HCEC 1CT (cell line): ENCODE results near the gene DCUN1D2.
A peak's percentile ranks its signal among the peaks of the same experiment; 100 is the strongest.

ENCODE experiments used
- DNase-seq: peaks from one replicate; pipeline ENCODE4 v3.0.0-alpha.2; 2017

DCUN1D2 gene

DNA sequence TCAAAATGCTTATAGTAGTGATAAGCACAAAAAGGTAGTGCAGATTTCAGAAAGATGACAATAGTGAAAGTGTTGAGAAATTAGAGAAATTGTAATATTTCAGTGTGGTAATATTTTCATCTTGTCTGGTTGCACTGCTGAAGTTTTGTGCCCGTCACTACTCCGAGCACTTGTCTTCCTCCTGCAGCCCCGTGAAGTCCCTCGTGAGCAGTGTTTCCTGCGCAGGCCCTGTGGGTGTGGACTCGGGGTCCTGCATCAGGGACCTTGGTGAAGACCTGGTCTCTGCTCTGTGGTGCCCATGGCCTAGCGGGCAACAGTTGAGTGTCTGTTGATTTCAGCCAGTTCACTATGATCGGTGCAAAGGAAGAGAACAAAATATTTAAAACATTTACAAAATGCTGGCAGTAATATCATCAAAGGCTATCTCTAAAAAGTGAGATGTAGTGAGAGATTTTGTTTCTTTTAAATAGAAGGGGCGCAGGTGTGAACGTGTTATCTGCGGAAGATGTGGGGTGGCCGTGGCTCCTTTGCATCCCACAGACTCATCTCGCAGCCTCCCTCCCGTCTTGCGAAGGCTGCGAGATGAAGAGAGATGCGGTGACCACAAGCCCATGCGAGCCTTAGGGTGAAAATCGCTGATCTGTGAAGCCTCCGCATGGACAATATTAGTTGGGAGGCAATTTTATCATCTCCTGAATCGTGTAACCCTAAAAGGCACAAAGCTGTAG lies 27.7 kb upstream of the DCUN1D2 start:
- no peak for DNase-seq

- no peak for DNase-seq
Observed at GRCh38 chr13:113514847-113515246, 24.3 kb upstream of the DCUN1D2 start.

DNA sequence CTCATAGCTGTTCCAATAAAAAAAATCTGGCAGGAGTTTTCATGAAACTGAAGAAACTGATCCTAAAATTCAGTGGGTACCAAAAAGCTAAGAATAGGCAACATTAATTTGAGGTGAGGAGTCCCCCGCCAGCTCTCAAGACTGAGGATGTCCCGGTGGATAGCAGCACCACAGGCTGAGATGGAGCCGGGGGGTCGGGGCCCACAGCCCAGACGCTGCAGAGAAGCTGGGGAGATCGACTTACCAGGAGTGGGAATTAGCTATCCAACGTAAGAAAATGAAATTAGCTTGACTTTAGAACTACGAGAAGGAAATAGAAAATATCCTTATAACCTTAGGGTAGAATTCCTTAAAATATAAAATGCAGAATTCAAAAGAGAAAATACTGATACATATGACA lies 23.2 kb upstream of the DCUN1D2 start:
- DNase-seq = no peak

DNA sequence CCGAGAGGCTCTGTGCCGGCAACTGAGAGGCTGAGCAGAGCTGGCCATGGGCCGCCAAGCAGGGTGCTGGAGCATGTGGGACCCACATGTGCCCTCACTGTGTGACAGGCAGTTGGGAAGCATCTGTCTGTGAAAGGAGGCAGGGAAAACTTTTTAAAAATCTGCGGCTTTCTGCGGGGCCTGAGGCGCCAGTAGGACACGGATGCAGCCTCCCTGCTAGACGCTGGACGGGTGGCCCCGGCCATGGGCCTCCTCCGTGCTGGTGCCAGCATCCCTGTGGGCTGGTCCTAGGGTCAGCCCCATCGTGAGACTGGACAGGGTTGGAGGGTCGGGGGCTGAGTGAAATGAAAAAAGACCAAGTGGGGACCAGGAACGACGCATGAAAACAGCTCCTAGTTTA lies 20.9 kb upstream of the DCUN1D2 start:
- no peak for DNase-seq

DNA sequence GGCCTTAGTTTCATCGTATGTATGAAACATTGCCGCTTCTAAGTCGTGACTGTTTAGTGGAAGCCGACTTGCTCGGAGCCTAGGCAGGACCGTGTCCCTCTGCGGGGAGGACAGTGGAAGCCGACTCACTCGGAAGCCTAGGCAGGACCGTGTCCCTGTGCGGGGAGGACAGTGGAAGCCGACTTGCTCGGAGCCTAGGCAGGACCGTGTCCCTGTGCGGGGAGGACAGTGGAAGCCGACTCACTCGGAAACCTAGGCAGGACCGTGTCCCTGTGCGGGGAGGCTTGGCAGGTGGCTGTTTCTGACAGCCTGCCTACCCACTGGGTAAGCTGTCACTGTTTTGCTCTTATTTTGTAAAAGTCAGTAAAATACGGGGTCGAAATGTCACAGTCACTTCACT lies 20.4 kb upstream of the DCUN1D2 start:
- no peak for DNase-seq

- no peak for DNase-seq
Observed at GRCh38 chr13:113509989-113510388, 19.5 kb upstream of the DCUN1D2 start.

DNA sequence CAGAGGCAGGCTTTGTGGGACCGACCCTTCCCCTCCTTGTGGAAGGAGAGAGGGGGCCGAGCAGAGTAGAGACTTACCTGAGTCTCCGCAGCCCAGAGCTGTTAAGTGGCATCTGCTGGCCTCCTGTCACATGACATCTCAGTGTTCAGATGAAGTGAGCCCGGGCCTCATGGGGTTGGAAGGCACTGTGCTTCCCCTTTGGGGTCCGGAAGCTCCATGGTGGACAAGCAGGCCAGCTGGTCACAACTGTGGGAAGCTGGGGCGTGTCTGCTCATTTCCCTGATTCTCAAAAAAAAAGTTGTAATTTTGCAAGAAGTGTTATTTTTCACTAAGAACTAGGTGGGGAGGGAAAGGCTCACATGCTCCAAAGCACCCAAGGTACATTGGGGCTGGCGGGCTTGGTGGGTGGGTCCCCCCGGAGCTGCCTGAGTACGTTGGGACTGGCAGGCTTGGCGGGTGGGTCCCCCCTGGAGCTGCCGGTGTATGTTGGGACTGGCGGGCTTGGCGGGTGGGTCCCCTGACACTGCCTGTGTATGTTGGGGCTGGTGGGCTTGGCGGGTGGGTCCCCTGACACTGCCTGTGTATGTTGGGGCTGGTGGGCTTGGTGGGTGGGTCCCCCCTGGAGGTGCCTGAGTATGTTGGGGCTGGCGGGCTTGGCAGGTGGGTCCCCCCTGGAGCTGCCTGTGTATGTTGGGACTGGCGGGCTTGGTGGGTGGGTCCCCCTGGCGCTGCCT lies 18.2 kb upstream of the DCUN1D2 start:
- no peak for DNase-seq

DNA sequence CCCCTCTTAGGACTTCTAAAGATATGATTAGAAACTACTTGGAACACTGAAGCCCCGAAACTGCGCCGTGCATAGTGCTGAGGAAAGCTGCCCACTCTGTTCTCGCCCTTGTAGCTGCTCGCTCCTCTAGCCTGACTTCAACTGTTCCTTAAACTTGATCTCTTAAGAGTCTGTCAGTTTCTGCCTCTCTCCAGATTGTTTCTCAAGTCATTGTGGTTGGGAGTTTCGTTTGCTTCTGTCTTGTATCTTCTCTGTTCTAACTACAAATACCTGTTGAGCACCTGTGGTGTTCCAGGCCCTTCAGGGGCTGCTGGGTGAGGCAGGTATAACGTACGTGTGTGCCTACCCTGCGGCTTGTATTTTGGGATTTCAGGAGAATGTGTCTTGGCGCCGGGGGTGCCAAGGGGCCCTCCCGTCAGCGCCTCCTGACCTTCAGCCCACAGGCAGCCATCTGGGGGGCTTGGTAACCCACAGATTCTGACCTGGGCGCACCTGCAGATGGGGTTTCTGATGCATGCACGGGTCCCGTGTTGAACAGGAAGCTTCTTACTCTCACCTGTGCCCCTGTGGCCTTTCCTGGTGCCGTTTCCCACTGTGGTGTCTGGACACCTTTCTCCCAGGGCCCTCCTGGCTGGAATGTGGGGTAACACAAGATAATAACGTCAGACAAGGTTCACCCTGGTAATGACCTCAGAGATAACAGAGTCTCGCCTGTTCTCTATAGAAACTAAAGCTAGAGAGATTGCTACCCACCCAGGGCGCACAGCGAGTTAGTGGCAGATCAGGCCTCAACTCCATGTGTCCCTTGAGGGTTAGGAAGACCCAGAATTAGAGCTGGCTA lies 17.2 kb upstream of the DCUN1D2 start:
- DNase-seq = no peak

DNA sequence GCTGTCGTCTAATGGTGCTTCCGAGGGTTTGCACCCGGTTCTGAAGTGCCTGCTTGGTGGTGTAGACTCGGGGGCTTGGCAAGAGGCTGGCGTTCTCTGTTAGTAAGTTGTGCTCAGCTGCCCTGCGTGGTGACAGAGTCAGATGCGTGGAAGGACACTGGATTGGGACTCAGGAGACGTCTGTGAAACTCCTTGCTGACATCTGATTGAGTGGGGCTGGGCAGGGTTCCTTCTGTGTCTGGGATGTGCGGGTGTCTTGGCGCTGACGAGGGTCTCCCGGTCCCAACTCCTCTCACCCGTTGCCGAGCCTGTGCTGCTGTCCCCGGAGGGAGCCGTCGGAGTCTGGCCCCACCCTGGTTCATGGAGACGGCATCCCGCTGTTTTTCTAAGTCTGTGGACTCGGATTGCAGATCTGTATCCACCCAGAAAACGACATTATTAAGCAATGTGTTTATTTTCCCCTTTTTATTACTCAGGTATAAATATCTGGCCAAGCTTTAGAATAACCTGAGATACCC lies 16.4 kb upstream of the DCUN1D2 start:
- no peak for DNase-seq

- DNase-seq = no peak
Observed at GRCh38 chr13:113506025-113506685, 15.6 kb upstream of the DCUN1D2 start.

GRCh38 chr13:113502686-113503085 lies 12.2 kb upstream of the DCUN1D2 start:
- no peak for DNase-seq

DNA sequence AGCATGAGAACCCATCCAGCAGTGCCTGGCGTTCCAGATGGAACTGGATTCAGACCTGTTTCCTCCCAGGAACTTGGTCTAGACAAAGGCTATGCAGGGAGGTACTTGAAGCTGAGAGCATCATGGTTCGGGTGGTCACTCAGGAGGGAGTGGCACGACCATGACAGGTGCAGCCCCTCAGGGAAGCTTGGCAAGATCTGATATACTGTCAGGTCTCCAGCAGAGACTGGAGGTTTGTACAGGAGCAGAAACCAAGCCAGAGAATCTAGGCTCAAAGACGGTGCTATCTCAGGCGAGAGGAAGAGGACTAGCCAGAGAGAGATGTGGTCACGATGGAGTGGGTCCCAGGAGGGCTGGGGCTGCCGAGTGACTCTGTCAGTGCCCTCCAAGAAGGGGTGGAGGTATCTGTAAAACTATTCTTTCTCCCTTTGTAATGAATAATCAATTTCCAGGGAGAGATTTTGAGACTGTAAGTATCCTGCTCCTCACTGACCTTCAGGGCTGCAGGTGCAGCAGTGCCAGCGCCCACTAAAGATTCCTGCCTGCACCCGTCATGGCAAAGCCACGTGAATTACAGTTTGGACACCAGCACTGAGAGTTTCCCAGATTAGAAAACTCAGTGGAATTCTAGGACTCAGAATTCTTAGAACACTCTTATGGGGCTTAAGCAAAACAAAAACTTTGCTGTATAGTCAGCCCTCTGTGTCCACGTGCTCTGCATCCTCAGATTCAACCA lies 10.2 kb upstream of the DCUN1D2 start:
- DNase-seq = no peak

GRCh38 chr13:113499936-113500335 lies 9.4 kb upstream of the DCUN1D2 start:
- DNase-seq = peak; percentile 48

GRCh38 chr13:113498905-113499304 lies 8.4 kb upstream of the DCUN1D2 start:
- DNase-seq = no peak

DNA sequence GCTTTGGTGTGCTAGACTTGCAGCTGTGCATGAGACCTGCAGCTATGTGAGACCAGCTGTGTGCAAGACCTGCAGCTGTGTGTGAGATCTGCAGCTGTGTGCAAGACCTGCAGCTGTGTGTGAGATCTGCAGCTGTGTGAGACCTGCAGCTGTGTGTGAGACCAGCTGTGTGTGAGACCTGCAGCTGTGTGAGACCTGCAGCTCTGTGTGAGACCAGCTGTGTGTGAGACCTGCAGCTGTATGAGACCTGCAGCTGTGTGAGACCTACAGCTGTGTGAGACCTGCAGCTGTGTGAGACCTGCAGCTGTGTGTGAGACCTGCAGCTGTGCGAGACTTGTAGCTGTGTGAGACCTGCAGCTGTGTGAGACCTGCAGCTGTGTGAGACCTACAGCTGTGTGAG lies 6.7 kb upstream of the DCUN1D2 start:
- no peak for DNase-seq

- DNase-seq = no peak
Observed at GRCh38 chr13:113495494-113496210, 5.1 kb upstream of the DCUN1D2 start.

DNA sequence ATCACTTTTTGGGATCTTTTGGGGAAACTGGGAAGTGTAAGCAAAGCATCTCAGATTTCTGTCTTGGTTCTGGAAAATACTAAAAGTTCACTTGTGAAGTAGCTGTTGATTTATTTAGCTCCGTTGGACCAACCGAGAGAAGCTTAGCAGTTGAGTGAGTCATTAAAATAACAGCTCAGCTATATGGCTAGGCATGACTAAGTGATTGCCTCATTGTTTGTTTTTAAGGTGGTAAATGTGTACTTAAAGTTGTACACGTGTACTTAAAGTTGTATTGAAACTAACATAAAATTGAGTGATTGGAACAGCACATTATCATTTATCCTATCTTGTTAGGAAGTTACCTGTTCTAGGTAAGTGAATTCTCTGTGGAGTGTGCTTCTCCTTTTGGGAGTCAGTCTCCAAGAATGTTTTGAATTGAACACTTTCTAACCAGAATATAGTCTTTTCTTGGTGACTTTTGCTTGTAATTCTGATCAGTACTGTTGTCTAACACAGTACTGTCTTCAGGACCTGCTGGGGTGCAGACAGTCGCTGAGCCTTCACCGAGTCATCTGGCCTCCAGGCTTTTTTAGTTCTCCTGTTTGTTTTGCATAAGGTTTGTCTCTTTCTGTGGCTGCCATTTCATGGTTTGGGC lies 2.9 kb upstream of the DCUN1D2 start:
- DNase-seq = peak; percentile 94

GRCh38 chr13:113491982-113492381 lies 1.5 kb upstream of the DCUN1D2 start:
- no peak for DNase-seq

- DNase-seq = peak; percentile 36
Observed at GRCh38 chr13:113491418-113491883, 940 bp upstream of the DCUN1D2 start.

DNA sequence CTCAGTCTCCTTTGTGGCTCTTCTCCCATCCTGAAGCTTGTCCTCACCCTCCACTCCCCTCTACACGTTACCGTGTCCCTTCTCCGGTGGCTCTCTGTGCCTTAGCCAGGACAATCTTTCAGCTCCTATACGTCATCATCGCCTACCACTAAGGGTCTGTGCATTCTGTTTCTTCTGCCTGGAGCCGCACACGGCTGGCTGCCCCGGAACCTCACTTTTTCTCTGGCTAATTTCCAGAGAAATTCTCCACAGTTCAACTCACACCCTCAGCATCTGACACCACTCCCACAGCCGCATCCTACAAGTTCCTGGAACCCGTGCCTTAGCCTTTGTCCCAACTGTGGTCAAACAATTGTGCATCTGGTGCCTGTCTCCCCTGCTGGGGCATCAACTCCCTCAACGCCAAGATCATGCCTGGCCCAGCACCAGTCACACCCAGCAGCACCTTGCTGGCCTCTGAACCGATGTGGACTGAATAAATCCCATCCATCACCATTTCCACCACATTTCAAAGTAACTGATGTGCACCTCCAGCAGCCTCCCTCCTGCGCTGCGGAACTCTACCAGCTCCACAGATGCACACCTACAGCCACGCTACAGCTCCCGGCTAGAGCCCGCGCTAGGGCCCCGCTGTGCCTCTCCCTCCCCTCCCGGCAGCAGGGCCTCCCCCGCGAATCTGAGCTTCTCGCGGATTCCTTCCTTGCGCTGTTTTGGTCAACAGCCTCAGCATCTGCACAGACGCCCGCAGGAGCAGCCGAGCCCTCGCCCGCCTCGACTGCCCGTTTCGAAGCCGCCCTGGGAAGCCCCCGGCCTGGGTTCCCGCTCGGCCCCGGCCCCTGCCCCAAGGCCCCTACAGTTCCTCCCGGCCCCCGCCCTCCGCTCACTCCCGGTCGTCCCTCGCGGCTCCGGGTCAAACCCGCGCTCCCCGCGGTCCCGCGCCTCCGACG lies 689 bp downstream of the DCUN1D2 start:
- DNase-seq = peak; percentile 40
